ENCODE data around the gene GPR55.
"Not testable (repeated sequence)": the region's sequence is repeated elsewhere in the genome, so short reads cannot be mapped to it uniquely, and the experiment has no call there.

GPR55 gene
- total RNA-seq: 5.6 to 12.8 (median 7.8) reads per million in 3 donors

- Histone ChIP-seq H3K4me3 (ENCODE audit: insufficient read depth, low read depth, low read length, poor library complexity, severe bottlenecking) (peak within 1 kb of the TSS; percentile 54), H3K9me3 (ENCODE audit: control insufficient read depth, low read length) (no peaks in the 10 kb centered on the region), H3K27me3 (replicated peaks; ENCODE audit: control insufficient read depth, insufficient read depth, low read length, poor library complexity, severe bottlenecking) (no peaks in the 10 kb centered on the region), H3K4me1 (ENCODE audit: control insufficient read depth, insufficient read depth, low read length, poor library complexity, severe bottlenecking) (peaks cover 12% of the 10 kb centered on the region), H3K36me3 (ENCODE audit: control insufficient read depth, insufficient read depth, low read length) (no peaks in the 10 kb centered on the region), H3K27ac (ENCODE audit: insufficient read depth, low read length, poor library complexity, severe bottlenecking) (peak within 1 kb of the TSS; percentile 43)
- peak; percentile 13 to 35 (median 25) for DNase-seq
Measured at GRCh38 chr2:230924470-230925341, at the start of gene GPR55. GPR55 (minus strand) TSS chr2:230925242; CDS start chr2:230910962, 14,280 bp downstream.

- no peak overlapping the region for H3K4me3 ChIP-seq (ENCODE audit: insufficient read depth, low read depth, low read length, poor library complexity, severe bottlenecking)
- peak; percentile 68 to 73 (median 70) for DNase-seq
Measured at GRCh38 chr2:230974096-230974913, 49.3 kb upstream of the GPR55 start.

GRCh38 chr2:230972046-230972445 is 47.0 kb upstream of the GPR55 start:
- no peak for DNase-seq
- H3K27ac ChIP-seq (ENCODE audit: insufficient read depth, low read length, poor library complexity, severe bottlenecking): no peak overlapping the region

More at GRCh38 chr2:230974096-230974913, 49.3 kb upstream of the GPR55 start:
- no peaks in the 10 kb centered on the region for H3K27me3 ChIP-seq (replicated peaks; ENCODE audit: control insufficient read depth, insufficient read depth, low read length, poor library complexity, severe bottlenecking)
- H3K27ac ChIP-seq (ENCODE audit: insufficient read depth, low read length, poor library complexity, severe bottlenecking): peak overlapping the region; percentile 73
- peaks cover 12% of the 10 kb centered on the region for H3K4me1 ChIP-seq (ENCODE audit: control insufficient read depth, insufficient read depth, low read length, poor library complexity, severe bottlenecking)
- no peaks in the 10 kb centered on the region for H3K36me3 ChIP-seq (ENCODE audit: control insufficient read depth, insufficient read depth, low read length)
- no peaks in the 10 kb centered on the region for H3K9me3 ChIP-seq (ENCODE audit: control insufficient read depth, low read length)

GRCh38 chr2:230969659-230970015 is 44.6 kb upstream of the GPR55 start:
- H3K4me1 ChIP-seq (ENCODE audit: control insufficient read depth, insufficient read depth, low read length, poor library complexity, severe bottlenecking): peaks cover 18% of the 10 kb centered on the region
- no peak overlapping the region for H3K27ac ChIP-seq (ENCODE audit: insufficient read depth, low read length, poor library complexity, severe bottlenecking)
- no peak overlapping the region for H3K4me3 ChIP-seq (ENCODE audit: insufficient read depth, low read depth, low read length, poor library complexity, severe bottlenecking)
- H3K27me3 ChIP-seq (replicated peaks; ENCODE audit: control insufficient read depth, insufficient read depth, low read length, poor library complexity, severe bottlenecking): no peaks in the 10 kb centered on the region
- DNase-seq: no peak
- no peaks in the 10 kb centered on the region for H3K36me3 ChIP-seq (ENCODE audit: control insufficient read depth, insufficient read depth, low read length)
- H3K9me3 ChIP-seq (ENCODE audit: control insufficient read depth, low read length): no peaks in the 10 kb centered on the region

More at GRCh38 chr2:230972046-230972445, 47.0 kb upstream of the GPR55 start:
- Histone ChIP-seq H3K27me3 (replicated peaks; ENCODE audit: control insufficient read depth, insufficient read depth, low read length, poor library complexity, severe bottlenecking) (no peaks in the 10 kb centered on the region), H3K36me3 (ENCODE audit: control insufficient read depth, insufficient read depth, low read length) (no peaks in the 10 kb centered on the region), H3K9me3 (ENCODE audit: control insufficient read depth, low read length) (no peaks in the 10 kb centered on the region), H3K4me1 (ENCODE audit: control insufficient read depth, insufficient read depth, low read length, poor library complexity, severe bottlenecking) (peaks cover 18% of the 10 kb centered on the region), H3K4me3 (ENCODE audit: insufficient read depth, low read depth, low read length, poor library complexity, severe bottlenecking) (no peak overlapping the region)

GRCh38 chr2:230968921-230969658 is 44.0 kb upstream of the GPR55 start:
- H3K4me3 ChIP-seq (ENCODE audit: insufficient read depth, low read depth, low read length, poor library complexity, severe bottlenecking): peak overlapping the region; percentile 31

GRCh38 chr2:230968314-230968713 is 43.3 kb upstream of the GPR55 start:
- not testable (repeated sequence) for H3K36me3 ChIP-seq (ENCODE audit: control insufficient read depth, insufficient read depth, low read length); H3K27me3 ChIP-seq (replicated peaks; ENCODE audit: control insufficient read depth, insufficient read depth, low read length, poor library complexity, severe bottlenecking); DNase-seq; H3K27ac ChIP-seq (ENCODE audit: insufficient read depth, low read length, poor library complexity, severe bottlenecking); H3K4me3 ChIP-seq (ENCODE audit: insufficient read depth, low read depth, low read length, poor library complexity, severe bottlenecking); H3K9me3 ChIP-seq (ENCODE audit: control insufficient read depth, low read length)
- peaks cover 10% of the 10 kb centered on the region for H3K4me1 ChIP-seq (ENCODE audit: control insufficient read depth, insufficient read depth, low read length, poor library complexity, severe bottlenecking)

More at GRCh38 chr2:230968921-230969658, 44.0 kb upstream of the GPR55 start:
- DNase-seq: no peak
- H3K4me1 ChIP-seq (ENCODE audit: control insufficient read depth, insufficient read depth, low read length, poor library complexity, severe bottlenecking): peaks cover 18% of the 10 kb centered on the region
- no peaks in the 10 kb centered on the region for H3K36me3 ChIP-seq (ENCODE audit: control insufficient read depth, insufficient read depth, low read length)
- no peak overlapping the region for H3K27ac ChIP-seq (ENCODE audit: insufficient read depth, low read length, poor library complexity, severe bottlenecking)
- H3K9me3 ChIP-seq (ENCODE audit: control insufficient read depth, low read length): no peaks in the 10 kb centered on the region
- H3K27me3 ChIP-seq (replicated peaks; ENCODE audit: control insufficient read depth, insufficient read depth, low read length, poor library complexity, severe bottlenecking): no peaks in the 10 kb centered on the region

- Histone ChIP-seq H3K27me3 (replicated peaks; ENCODE audit: control insufficient read depth, insufficient read depth, low read length, poor library complexity, severe bottlenecking) (no peaks in the 10 kb centered on the region), H3K36me3 (ENCODE audit: control insufficient read depth, insufficient read depth, low read length) (no peaks in the 10 kb centered on the region), H3K27ac (ENCODE audit: insufficient read depth, low read length, poor library complexity, severe bottlenecking) (no peak overlapping the region), H3K4me1 (ENCODE audit: control insufficient read depth, insufficient read depth, low read length, poor library complexity, severe bottlenecking) (peaks cover 6% of the 10 kb centered on the region), H3K4me3 (ENCODE audit: insufficient read depth, low read depth, low read length, poor library complexity, severe bottlenecking) (no peak overlapping the region), H3K9me3 (ENCODE audit: control insufficient read depth, low read length) (no peaks in the 10 kb centered on the region)
- DNase-seq: no peak
Measured at GRCh38 chr2:230967113-230967512, 42.1 kb upstream of the GPR55 start.

- no peaks in the 10 kb centered on the region for H3K9me3 ChIP-seq (ENCODE audit: control insufficient read depth, low read length)
- no peak overlapping the region for H3K27ac ChIP-seq (ENCODE audit: insufficient read depth, low read length, poor library complexity, severe bottlenecking)
- H3K27me3 ChIP-seq (replicated peaks; ENCODE audit: control insufficient read depth, insufficient read depth, low read length, poor library complexity, severe bottlenecking): no peaks in the 10 kb centered on the region
- H3K4me3 ChIP-seq (ENCODE audit: insufficient read depth, low read depth, low read length, poor library complexity, severe bottlenecking): no peak overlapping the region
- no peak for DNase-seq
- peaks cover 5% of the 10 kb centered on the region for H3K4me1 ChIP-seq (ENCODE audit: control insufficient read depth, insufficient read depth, low read length, poor library complexity, severe bottlenecking)
- no peaks in the 10 kb centered on the region for H3K36me3 ChIP-seq (ENCODE audit: control insufficient read depth, insufficient read depth, low read length)
Measured at GRCh38 chr2:230964136-230964730, 39.2 kb upstream of the GPR55 start.

GRCh38 chr2:230961091-230961491 is 36.0 kb upstream of the GPR55 start:
- Histone ChIP-seq H3K27me3 (replicated peaks; ENCODE audit: control insufficient read depth, insufficient read depth, low read length, poor library complexity, severe bottlenecking) (peaks cover 17% of the 10 kb centered on the region), H3K9me3 (ENCODE audit: control insufficient read depth, low read length) (no peaks in the 10 kb centered on the region), H3K36me3 (ENCODE audit: control insufficient read depth, insufficient read depth, low read length) (no peaks in the 10 kb centered on the region), H3K4me3 (ENCODE audit: insufficient read depth, low read depth, low read length, poor library complexity, severe bottlenecking) (no peak overlapping the region), H3K27ac (ENCODE audit: insufficient read depth, low read length, poor library complexity, severe bottlenecking) (no peak overlapping the region), H3K4me1 (ENCODE audit: control insufficient read depth, insufficient read depth, low read length, poor library complexity, severe bottlenecking) (peaks cover 9% of the 10 kb centered on the region)
- no peak for DNase-seq
